ENCODE measurements around the gene USP24. TPM values are rescaled to one million over a fixed set of nuclear protein-coding genes. Genes with fewer than 3 reads are reported as not detected.

Gene USP24
- total RNA-seq, 2 donors from 2014 or later: 31.8 to 34.9 TPM

DNA sequence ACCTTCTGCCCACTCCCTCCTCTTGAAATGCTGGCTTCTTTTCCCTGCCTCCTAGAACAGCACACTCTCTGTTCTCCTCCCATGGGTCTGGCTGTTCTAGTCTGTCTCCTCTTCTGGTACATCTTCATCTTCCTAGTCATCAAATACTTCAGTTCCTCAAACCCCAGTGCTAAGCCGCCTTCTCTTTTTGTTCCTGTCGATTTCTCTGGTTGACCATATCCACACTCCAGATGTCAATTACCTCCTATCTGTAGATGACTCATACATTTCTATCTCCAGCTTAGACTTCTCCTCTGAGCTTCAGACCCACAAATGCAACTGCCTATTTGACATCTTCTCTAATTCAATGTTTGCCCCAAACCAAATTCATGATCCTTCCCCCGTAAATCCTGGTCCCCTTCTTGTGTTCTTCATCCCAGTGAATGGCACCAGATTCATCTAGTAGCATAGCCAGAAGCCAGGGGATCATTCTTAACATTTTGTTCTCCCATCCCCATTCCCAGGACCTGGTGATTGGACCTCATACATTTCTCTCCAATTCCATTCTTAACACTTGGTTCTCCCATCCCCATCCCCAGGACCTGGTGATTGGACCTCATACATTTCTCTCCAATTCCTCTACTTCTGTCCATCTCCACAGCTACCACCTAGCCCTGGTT lies 35.9 kb downstream of the USP24 start:
- H3K27me3 ChIP-seq: no peaks in the 10 kb centered on the region
- intact Hi-C loops (cut with DNase I): no loop called here

DNA sequence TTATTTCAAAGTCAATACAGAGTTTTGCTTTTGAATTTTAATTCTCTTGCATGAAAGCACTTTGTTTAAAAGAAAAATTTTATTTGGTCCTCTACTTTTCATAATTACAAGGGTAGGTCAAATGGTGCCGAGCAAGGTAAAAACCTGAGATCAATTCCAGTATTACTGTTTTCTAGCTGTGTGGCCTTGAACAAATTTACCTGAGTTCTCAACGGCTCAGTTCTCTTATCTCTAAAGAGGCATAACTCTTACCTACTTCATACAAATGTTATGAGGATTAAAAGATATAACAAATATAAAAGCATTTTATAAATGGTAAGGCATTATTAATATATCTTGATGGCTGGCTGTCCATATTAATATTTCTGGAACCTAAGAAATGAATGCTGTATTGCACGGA lies 42.5 kb downstream of the USP24 start:
- TF ChIP-seq, protein P1, sequence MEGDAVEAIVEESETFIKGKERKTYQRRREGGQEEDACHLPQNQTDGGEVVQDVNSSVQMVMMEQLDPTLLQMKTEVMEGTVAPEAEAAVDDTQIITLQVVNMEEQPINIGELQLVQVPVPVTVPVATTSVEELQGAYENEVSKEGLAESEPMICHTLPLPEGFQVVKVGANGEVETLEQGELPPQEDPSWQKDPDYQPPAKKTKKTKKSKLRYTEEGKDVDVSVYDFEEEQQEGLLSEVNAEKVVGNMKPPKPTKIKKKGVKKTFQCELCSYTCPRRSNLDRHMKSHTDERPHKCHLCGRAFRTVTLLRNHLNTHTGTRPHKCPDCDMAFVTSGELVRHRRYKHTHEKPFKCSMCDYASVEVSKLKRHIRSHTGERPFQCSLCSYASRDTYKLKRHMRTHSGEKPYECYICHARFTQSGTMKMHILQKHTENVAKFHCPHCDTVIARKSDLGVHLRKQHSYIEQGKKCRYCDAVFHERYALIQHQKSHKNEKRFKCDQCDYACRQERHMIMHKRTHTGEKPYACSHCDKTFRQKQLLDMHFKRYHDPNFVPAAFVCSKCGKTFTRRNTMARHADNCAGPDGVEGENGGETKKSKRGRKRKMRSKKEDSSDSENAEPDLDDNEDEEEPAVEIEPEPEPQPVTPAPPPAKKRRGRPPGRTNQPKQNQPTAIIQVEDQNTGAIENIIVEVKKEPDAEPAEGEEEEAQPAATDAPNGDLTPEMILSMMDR (IDR thresholded peaks at IDR 0.05): no peak
- no peaks in the 10 kb centered on the region for H3K36me3 ChIP-seq
- intact Hi-C loops (cut with DNase I): no loop called here

More for the DNA sequence above, 35.9 kb downstream of the USP24 start:
- no peak overlapping the region for H3K27ac ChIP-seq
- H3K36me3 ChIP-seq: no peaks in the 10 kb centered on the region
- no peak overlapping the region for H3K4me3 ChIP-seq
- no peaks in the 10 kb centered on the region for H3K9me3 ChIP-seq
- H3K9ac ChIP-seq (ENCODE audit: low read depth in 2 of 2, low read length in 2 of 2): no peak overlapping the region
- H3K4me1 ChIP-seq: no peaks in the 10 kb centered on the region
- DNase-seq: no peak
- TF ChIP-seq, protein P1 (IDR thresholded peaks at IDR 0.05): no peak

DNA sequence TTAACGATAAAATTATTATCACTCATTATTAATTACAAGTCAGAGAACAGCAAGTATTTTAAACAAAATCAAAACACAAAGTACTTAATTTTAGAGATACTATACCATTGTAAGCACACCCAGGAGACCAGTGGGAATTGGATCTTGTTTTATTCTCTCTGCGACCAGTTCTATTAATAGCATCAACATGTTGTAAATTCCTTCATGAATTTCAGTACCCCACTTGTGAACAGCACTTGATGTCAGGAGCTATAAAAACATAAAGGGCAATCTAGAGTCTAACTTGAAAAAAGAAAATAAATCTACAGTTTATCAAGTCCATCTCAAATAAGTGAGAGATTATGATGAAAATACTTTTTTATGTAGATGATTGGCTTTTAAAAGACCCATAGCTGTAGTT lies 42.9 kb downstream of the USP24 start:
- H3K9me3 ChIP-seq: no peaks in the 10 kb centered on the region
- H3K36me3 ChIP-seq: no peaks in the 10 kb centered on the region
- H3K27me3 ChIP-seq: no peaks in the 10 kb centered on the region
- TF ChIP-seq, protein P1 (IDR thresholded peaks at IDR 0.05): no peak
- intact Hi-C loops (cut with DNase I): no loop called here
- H3K4me1 ChIP-seq: no peaks in the 10 kb centered on the region
- DNase-seq: no peak
- no peak overlapping the region for H3K4me3 ChIP-seq
- no peak overlapping the region for H3K27ac ChIP-seq
- H3K9ac ChIP-seq (ENCODE audit: low read depth in 2 of 2, low read length in 2 of 2): no peak overlapping the region

More for the DNA sequence above, 42.5 kb downstream of the USP24 start:
- no peaks in the 10 kb centered on the region for H3K27me3 ChIP-seq
- no peak overlapping the region for H3K9ac ChIP-seq (ENCODE audit: low read depth in 2 of 2, low read length in 2 of 2)
- no peak for DNase-seq
- no peak overlapping the region for H3K27ac ChIP-seq
- no peaks in the 10 kb centered on the region for H3K9me3 ChIP-seq
- no peak overlapping the region for H3K4me3 ChIP-seq
- H3K4me1 ChIP-seq: no peaks in the 10 kb centered on the region

DNA sequence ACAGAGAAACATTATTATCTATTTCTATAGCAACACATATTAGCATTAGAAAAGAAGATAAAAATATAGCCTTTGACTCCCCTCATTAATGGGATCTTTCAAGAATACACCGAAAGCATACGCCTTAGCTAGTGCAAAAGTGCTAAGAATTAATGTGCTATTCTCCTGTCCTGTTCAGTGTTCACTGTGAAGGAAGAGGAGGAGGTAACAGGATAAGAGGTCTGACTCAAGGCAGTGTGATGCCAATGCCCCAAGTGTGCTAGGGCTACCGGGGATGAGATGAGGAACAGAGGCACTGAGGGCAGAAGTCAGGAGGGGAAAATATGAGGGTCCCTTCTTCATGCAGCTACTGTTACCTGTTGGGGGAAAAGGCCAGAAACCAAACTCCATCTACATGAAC lies 43.5 kb downstream of the USP24 start:
- TF ChIP-seq, protein P1 (IDR thresholded peaks at IDR 0.05): no peak
- Histone ChIP-seq H3K9ac (ENCODE audit: low read depth in 2 of 2, low read length in 2 of 2) (no peak overlapping the region), H3K36me3 (no peaks in the 10 kb centered on the region), H3K27ac (no peak overlapping the region), H3K27me3 (no peaks in the 10 kb centered on the region), H3K9me3 (no peaks in the 10 kb centered on the region), H3K4me3 (no peak overlapping the region), H3K4me1 (no peaks in the 10 kb centered on the region)
- no peak for DNase-seq
- intact Hi-C loops (cut with DNase I): no loop called here

DNA sequence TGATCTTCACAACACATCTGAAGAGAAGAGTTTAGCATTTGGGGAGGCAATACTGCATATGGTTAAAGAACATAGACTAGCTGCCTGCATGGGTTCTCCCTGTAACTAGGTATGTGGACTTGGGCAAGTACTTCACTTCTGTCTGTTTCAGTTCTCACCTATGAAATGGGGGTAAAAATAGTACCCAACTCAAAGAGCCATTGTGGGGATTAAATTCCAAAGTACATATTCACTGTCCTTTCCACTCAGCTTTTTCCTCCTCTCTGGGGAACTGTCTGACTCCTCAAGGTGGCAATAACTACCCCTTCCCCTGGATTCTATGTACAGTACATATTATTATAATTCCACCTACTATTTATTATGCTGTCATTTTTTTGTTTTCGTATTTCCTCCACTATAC lies 44.7 kb downstream of the USP24 start:
- DNase-seq: no peak
- Histone ChIP-seq H3K36me3 (peaks cover 6% of the 10 kb centered on the region), H3K9ac (ENCODE audit: low read depth in 2 of 2, low read length in 2 of 2) (no peak overlapping the region), H3K27ac (no peak overlapping the region), H3K4me1 (no peaks in the 10 kb centered on the region), H3K27me3 (no peaks in the 10 kb centered on the region), H3K4me3 (no peak overlapping the region), H3K9me3 (no peaks in the 10 kb centered on the region)
- intact Hi-C loops (cut with DNase I): no loop called here
- TF ChIP-seq, protein P1 (IDR thresholded peaks at IDR 0.05): no peak

Measured in colonic mucosa (tissue), 4 donors.